ENCODE results near the gene RAC3. TPM values are rescaled to one million over a fixed set of nuclear protein-coding genes. Genes with fewer than 3 reads are reported as not detected.

RAC3 gene
- total RNA-seq: 10 to 100 TPM in 1 of 4 donors, 1 to 10 TPM in 3; 2.6 to 11.1 (median 5.0) TPM

GRCh38 chr17:82031303-82031884 lies at the start of gene RAC3:
TSS of gene RAC3 (plus strand) at chr17:82031678. CDS start at chr17:82031762, 84 bp downstream.
- in situ Hi-C loops (cut with MboI; ENCODE audit: low pct_ligation_motif_present in 1 of 4, low pct_unique_long_range_greater_than_20kb in 1 of 4, low sequenced_read_pairs in 3 of 4): loop anchor here in 3 of 4 donors (10.0 to 25.0 kb wide), 2 partner anchors 123 to 131 kb away; no protein-coding TSS in a partner anchor
- Histone ChIP-seq H3K27me3 (peaks cover 9% of the 10 kb centered on the region), H3K4me3 (peak within 1 kb of the TSS; percentile 18 to 61 (median 49)), H3K36me3 (no peaks in the 10 kb centered on the region), H3K27ac (peak within 1 kb of the TSS; percentile 72 to 90 (median 81)), H3K9me3 (no peaks in the 10 kb centered on the region), H3K4me1 (peaks cover 8 to 26% (median 21%) of the 10 kb centered on the region in 4 donors)
- no peak for DNase-seq
- 0% methylated on average over 28 of the region's 96 CpGs; no CpG with 5 or more reads in 1 of the 2 donors for WGBS, 2 donors (ENCODE audit: low coverage in 1 of 2)
- intact Hi-C loops (cut with DNase I; ENCODE audit: low total_unique reads): loop anchor here (5.0 kb wide), 1 partner anchor 469 kb away; no protein-coding TSS in a partner anchor
- TF ChIP-seq POLR2A (IDR thresholded peaks at IDR 0.05) (no peak), EP300 (IDR thresholded peaks at IDR 0.05; ENCODE audit: low read depth) (no peak), POLR2AphosphoS5 (IDR thresholded peaks at IDR 0.05) (no peak)
- TF ChIP-seq, protein P1, sequence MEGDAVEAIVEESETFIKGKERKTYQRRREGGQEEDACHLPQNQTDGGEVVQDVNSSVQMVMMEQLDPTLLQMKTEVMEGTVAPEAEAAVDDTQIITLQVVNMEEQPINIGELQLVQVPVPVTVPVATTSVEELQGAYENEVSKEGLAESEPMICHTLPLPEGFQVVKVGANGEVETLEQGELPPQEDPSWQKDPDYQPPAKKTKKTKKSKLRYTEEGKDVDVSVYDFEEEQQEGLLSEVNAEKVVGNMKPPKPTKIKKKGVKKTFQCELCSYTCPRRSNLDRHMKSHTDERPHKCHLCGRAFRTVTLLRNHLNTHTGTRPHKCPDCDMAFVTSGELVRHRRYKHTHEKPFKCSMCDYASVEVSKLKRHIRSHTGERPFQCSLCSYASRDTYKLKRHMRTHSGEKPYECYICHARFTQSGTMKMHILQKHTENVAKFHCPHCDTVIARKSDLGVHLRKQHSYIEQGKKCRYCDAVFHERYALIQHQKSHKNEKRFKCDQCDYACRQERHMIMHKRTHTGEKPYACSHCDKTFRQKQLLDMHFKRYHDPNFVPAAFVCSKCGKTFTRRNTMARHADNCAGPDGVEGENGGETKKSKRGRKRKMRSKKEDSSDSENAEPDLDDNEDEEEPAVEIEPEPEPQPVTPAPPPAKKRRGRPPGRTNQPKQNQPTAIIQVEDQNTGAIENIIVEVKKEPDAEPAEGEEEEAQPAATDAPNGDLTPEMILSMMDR (IDR thresholded peaks at IDR 0.05): no peak

DNA sequence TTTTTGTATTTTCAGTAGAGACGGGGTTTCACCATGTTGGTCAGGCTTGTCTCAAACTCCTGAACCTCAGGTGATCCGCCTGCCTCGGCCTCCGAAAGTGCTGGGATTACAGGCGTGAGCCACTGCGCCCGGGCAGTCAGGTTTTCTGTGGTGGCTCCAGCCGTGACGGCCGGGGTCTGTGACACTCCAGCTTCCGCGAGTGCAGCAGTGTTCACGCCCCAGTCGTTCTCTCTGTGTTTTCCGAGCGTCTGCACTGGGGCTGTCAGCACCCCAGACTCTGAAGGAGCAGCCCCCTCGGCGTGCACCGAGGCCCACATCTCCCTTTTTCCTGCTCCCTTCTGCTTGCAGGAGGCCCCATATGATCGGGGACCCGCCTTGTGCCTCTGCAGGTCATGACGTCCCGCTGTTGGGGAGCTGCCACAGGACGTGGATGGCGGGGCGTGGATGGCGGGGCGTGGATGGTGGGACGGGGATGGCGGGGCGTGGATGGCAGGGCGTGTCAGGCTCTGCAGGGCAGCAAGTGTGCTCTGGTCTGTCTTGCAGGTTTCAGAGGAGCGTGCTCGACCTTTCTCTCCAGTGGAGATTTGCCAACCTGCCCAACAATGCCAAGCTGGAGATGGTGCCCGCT lies 48.4 kb upstream of the RAC3 start:
- Histone ChIP-seq H3K4me3 (no peak overlapping the region), H3K27ac (no peak overlapping the region), H3K36me3 (no peaks in the 10 kb centered on the region), H3K9me3 (no peaks in the 10 kb centered on the region), H3K4me1 (peaks cover 0 to 9% (median 6%) of the 10 kb centered on the region in 4 donors), H3K27me3 (no peaks in the 10 kb centered on the region)
- in situ Hi-C loops (cut with MboI; ENCODE audit: low pct_ligation_motif_present in 1 of 4, low pct_unique_long_range_greater_than_20kb in 1 of 4, low sequenced_read_pairs in 3 of 4) (no loop called here), intact Hi-C loops (cut with DNase I; ENCODE audit: low total_unique reads) (no loop called here)
- TF ChIP-seq POLR2A (IDR thresholded peaks at IDR 0.05): no peak
- TF ChIP-seq EP300 (IDR thresholded peaks at IDR 0.05; ENCODE audit: low read depth): no peak
- TF ChIP-seq POLR2AphosphoS5 (IDR thresholded peaks at IDR 0.05): no peak
- TF ChIP-seq, protein P1 (IDR thresholded peaks at IDR 0.05): no peak
- 89 to 93% methylated on average over 3 to 32 of the region's 35 CpGs for WGBS, 2 donors (ENCODE audit: low coverage in 1 of 2)
- DNase-seq: no peak

DNA sequence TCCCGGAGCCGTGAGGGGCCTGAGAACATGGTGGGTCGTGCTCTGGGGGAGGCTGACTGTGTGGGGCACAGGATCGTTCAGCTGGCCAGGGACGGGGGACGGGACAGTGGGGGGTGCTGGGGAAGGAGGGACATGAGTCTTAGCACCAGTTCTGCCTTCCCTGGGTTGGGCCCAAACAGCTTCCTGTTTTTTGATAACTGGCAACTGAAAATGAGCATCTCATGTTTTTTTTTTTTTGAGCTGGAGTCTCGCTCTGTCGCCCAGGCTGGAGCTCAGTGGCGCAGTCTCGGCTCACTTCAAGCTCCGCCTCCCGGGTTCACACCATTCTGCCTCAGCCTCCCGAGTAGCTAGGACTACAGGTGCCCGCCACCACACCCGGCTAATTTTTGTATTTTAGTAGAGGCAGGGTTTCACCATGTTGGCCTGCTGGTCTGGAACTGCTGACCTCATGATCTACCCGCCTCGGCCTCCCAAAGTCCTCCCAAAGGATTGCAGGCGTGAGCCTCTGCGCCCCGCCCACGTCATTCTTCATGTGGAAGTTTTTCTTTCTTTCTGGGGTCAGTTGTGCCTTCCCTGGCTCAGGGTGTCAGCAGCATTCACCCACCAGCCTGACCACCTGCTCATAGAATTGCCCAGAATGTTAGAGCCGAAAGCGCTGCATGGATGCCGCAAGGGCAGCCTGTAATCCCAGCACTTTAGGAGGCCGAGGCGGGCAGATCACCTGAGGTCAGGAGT lies 47.7 kb upstream of the RAC3 start:
- in situ Hi-C loops (cut with MboI; ENCODE audit: low pct_ligation_motif_present in 1 of 4, low pct_unique_long_range_greater_than_20kb in 1 of 4, low sequenced_read_pairs in 3 of 4): no loop called here
- 88 to 95% methylated on average over 7 to 26 of the region's 26 CpGs for WGBS, 2 donors (ENCODE audit: low coverage in 1 of 2)

More for the DNA sequence above, 47.7 kb upstream of the RAC3 start:
- intact Hi-C loops (cut with DNase I; ENCODE audit: low total_unique reads): no loop called here
- no peak overlapping the region for H3K4me3 ChIP-seq
- TF ChIP-seq POLR2AphosphoS5 (IDR thresholded peaks at IDR 0.05): no peak
- TF ChIP-seq, protein P1 (IDR thresholded peaks at IDR 0.05): no peak
- no peak for TF ChIP-seq POLR2A (IDR thresholded peaks at IDR 0.05)
- no peak for TF ChIP-seq EP300 (IDR thresholded peaks at IDR 0.05; ENCODE audit: low read depth)
- H3K36me3 ChIP-seq: no peaks in the 10 kb centered on the region
- DNase-seq: no peak
- no peak overlapping the region for H3K27ac ChIP-seq
- H3K27me3 ChIP-seq: no peaks in the 10 kb centered on the region
- peaks cover 0 to 2% (median 0%) of the 10 kb centered on the region in 4 donors for H3K4me1 ChIP-seq
- H3K9me3 ChIP-seq: no peaks in the 10 kb centered on the region

All from transverse colon (tissue), 4 donors.